Stimulated activated CD8-positive, alpha-beta memory T cell treated with anti-CD3 and anti-CD28 coated beads, Interleukin-12 subunit alpha, Interleukin-12 subunit beta, amount 100 ng/mL, for 4 hours (primary cell): ENCODE results near the gene PRPF39.
A peak's percentile ranks its signal among the peaks of the same experiment; 100 is the strongest.
"Not testable (repeated sequence)": the region's sequence is repeated elsewhere in the genome, so short reads cannot be mapped to it uniquely, and the experiment has no call there.

Source experiments
- DNase-seq: peaks from one replicate; pipeline ENCODE4 v3.0.0-alpha.2; 2020; ENCODE audit warnings: low read depth

PRPF39 gene, protein sequence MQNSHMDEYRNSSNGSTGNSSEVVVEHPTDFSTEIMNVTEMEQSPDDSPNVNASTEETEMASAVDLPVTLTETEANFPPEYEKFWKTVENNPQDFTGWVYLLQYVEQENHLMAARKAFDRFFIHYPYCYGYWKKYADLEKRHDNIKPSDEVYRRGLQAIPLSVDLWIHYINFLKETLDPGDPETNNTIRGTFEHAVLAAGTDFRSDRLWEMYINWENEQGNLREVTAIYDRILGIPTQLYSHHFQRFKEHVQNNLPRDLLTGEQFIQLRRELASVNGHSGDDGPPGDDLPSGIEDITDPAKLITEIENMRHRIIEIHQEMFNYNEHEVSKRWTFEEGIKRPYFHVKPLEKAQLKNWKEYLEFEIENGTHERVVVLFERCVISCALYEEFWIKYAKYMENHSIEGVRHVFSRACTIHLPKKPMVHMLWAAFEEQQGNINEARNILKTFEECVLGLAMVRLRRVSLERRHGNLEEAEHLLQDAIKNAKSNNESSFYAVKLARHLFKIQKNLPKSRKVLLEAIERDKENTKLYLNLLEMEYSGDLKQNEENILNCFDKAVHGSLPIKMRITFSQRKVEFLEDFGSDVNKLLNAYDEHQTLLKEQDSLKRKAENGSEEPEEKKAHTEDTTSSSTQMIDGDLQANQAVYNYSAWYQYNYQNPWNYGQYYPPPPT

DNA sequence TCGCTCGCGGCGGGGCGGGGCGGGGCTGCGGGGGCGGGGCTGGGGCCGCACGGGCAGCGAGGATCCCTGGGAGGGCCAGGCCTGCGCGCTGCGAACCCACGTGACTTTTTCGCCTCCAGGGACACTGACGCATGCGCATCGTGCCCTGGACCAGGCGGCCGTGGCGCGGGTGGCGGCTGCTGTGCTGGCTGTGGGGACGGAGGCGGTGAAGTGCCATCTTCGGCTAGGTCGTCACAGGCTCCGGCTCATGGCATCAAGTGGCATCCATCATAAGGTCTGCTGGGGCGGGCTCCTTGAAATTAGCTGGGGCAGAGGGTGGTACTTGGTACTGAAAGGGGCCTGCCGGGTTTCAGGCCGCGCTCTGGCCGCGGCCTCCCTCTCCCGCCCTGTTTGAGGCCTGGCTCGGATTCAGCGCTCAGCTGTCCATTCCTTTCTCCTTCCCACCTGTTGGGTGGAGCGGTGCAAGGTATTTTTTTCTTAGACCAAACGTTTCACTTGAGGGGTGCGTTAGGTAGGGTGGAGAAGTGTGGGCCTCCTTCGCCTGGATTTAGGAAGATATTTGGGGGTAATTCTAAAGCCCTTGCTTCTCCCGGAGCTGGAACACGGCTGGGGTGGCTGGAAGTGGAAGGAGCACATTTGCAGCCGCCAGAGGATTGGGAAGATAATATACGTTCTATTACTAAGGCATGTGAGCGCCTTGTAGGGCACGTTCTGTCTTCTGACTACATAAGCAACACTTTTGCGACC, at the start of gene PRPF39:
Gene PRPF39, plus strand, starts transcription at position 141 of the 747 bp plus-strand sequence. CDS start 11,124 bp downstream, outside the sequence.
- peak; percentile 95 for DNase-seq

DNA sequence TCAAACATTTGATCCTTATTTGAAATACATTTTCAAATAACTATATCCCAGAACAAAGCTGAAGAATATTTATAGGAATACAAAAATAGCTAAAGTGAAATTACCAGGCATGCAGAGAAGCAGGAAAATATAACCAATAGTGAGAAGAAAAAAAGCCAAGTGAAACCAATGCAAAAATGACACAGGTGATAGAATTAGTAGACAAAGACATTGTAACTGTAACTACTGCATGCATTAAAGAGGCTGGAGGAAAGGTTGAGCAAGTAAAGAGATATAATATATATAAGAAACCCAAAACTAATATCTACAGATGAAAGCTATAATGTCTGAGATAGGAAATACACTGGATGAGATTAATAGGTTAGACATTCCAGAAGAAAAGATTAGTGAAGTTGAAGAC, 49.2 kb upstream of the PRPF39 start:
- no peak for DNase-seq

DNA sequence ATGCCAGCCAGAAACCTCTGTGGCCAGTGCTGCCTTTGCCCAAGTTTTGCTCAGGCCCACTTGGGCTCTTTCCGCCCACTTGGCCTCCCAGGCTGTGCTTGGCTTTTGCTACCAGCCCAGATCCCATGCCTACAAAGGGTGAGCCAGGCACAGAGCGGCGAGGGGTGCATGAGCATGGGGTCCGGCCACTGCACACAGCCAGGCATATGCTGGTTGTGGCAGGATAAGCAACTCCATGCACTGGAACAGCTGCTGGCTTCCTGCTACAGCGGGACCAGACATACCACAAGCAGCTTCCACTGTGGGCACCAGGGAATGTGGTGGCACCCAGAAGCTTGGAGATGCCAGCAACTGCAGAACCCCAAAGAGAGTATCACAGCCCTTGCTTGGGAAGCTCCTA, 45.7 kb upstream of the PRPF39 start:
- no peak for DNase-seq

DNA sequence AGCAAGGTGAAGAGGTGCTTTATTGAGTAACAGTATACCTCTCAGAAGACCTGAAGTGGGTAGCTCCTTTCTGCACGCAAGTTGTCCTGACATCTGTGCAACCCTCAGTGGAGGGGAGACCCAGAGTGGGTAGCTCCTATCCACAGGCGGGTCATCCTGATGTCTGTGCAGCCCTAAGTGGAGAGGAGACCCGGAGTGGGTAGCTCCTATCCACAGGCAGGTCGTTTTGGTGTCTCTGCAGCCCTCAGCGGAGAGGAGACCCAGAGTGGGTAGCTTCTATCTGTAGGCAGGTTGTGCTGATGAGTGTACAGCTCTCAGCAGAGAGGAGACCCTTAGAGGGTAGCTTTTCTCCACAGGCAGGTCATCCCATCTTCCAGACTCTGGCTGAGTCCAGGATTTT, 45.1 kb upstream of the PRPF39 start:
- DNase-seq = no peak

DNA sequence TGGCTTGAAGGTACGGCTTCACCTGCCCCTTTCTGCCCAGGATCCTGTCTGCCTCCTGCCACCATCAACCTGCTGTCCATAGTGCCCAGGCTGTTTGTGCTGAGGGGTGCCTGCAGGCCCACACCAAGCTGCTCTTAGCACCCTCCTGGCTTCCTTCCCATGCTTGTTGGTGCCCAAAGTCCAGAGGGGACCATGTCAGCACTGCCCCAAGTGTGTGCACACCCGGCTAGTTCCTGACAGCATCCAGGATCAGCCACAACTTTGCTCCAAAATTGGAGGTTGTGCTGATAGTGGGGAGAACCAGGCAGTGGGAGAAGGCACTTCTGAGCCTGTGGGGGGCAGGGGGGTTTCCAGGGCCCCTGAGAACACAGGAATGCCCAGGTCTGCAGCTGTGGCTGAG, 44.5 kb upstream of the PRPF39 start:
- no peak for DNase-seq

DNA sequence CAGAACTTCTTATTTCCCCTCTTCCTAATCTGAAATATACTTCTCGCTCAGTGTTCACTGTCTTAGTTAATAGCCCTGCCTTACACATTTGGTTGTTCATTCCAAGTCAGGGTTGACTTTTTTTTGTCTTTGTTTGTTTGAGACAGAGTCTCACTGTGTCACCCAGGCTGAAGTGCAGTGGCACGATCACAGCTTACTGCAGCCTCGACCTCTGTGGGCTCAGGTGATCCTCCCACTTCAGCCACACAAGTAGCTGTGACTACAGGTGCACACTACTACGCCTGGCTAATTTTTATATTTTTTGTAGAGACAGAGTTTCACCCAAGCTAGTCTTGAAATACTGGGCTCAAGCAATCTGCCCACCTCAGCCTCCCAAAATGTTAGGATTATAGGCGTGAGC, 42.3 kb upstream of the PRPF39 start:
- no peak for DNase-seq

DNA sequence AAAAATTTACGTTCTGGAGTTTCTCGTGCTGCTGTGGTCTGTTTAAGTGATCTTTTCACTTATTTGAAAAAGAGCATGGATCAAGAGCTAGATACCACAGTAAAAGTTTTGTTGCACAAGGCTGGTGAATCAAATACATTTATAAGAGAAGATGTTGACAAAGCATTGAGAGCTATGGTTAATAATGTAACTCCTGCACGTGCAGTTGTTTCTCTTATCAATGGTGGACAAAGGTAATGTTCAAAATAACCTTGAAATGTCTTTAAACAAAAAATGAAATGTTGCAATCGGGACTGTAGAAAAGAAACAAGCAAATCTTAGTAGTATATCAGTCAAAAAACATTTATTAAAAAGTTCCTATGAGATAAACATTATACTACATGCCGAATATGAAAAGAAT, 39.3 kb upstream of the PRPF39 start:
- no peak for DNase-seq

DNA sequence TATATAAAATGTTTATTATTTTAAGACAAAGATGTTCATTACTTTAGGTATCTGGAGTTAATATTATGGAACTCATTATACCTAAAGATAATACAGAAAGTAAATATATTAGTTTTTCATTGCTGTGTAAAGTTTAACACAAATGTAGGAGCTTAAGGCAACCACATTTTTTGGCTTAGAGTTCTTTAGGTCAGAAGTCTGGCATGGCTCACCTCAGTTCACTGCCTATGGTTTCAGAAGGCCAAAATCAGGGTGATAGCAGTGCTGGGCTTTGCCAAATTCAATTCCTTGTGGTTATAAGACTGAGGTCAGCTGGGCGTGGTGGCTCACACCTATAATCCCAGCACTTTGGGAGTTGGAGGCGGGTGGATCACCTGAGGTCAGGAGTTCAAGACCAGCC, 35.5 kb upstream of the PRPF39 start:
- DNase-seq = no peak

DNA sequence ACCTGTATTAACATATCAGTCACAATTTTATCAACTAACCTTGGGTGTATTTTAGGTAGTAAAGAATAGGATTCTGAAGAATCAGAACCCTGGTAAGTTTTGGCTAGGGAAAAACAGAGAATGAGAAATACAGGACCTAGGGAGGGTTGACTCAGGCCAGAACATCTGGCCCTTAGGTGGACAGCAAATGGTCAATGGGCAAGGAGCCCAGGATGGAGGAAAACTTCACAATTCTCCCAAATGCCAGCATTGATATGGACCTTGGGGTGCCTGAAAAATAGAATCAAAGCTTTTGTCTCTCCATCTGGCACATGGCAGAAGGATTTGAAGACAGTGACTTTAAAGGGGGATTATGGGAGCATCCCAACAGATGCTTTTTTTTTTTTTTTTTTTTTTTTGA, 32.7 kb upstream of the PRPF39 start:
- no peak for DNase-seq

DNA sequence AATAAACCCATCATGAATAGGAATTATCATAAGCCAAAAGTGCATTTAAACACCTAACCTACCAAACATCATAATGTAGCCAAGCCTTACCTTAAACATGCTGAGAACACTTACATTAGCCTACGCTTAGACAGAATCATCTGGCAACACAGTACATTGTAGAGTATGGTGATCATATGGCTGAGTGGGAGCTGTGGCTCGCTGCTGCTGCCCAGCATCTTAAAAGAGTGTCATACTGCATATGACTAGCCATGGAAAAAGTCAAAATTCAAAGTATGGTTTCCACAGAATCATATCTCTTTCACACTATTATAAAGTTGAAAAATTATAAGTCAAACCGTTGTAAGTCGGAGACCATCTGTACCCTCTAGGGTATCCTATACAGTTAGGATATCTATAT, 32.0 kb upstream of the PRPF39 start:
- DNase-seq = no peak

DNA sequence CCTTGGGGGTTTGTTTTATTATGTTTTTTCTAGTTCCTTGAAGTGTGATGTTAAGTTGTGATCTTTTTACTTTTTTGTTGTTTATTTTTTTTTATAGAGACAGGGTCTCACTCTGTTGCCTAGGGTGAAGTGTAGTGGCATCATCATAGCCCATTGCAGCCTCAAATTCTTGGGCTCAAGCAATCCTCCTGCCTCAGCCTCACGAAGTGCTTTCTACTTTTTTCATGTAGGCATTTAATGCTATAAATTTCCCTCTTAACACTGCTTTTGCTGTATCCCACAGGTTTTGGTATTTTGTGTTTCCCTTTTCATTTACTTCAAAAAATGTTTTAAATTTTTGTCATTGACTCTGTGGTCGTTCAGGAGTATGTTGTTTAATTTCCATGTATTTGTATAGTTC, 26.6 kb upstream of the PRPF39 start:
- DNase-seq = no peak

DNA sequence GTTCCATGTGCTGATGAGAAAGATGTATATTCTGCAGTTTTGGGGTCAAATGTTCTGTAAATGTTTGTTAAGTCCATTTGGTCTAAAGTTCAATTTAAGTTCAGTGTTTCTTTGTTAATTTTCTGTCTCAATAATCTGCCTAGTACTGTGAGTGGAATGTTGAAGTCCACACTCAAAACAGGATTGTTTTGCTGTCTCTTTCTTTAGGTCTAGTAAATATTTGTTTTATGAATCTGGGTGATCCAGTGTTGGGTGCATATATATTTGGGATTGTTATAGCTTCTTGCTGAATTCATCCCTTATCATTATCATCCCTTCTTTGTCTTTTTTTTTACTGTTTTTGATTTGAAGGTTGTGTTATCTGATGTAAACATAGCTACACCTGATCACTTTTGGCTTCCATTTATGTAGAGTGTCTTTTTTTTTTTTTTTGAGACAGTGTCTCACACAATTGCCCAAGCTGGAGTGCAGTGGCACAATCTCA, 26.0 kb upstream of the PRPF39 start:
- no peak for DNase-seq

DNA sequence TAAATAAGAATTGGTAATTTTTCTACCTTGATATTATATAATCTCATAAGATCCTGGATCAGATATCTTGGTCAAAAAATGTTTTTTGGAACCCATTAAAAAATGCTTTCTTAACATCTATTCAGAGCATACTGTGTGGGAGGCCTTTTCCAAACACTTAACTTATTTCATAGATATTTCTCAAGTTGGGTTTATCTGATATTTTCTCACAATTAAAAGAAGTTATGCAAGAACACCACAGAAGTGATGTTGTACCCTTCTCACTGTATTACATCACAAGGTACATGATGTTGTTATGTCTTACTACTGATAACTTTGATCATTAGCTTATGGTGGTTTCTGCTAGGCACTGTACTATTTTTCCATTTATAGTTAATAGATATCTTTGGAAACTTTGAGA, 23.4 kb upstream of the PRPF39 start:
- DNase-seq = no peak

DNA sequence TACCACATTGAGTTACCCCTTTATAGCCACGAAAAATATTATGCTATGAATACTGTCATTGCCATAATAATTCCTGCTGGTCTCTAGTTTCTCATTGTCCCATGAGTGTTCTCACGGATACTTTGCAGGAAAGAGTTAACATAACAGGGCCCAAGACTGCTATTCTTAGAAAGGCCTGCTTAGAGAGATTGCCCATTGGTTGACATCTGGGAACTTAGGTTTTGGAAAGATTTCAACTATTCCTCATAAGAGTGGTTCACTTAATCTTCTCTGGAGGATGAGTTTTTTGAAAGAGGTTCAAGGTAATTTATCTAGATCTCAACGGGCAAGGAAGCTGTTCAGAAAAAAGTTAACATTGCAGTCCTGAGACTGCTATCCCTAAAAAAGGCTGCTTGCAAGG, 18.4 kb upstream of the PRPF39 start:
- no peak for DNase-seq

DNA sequence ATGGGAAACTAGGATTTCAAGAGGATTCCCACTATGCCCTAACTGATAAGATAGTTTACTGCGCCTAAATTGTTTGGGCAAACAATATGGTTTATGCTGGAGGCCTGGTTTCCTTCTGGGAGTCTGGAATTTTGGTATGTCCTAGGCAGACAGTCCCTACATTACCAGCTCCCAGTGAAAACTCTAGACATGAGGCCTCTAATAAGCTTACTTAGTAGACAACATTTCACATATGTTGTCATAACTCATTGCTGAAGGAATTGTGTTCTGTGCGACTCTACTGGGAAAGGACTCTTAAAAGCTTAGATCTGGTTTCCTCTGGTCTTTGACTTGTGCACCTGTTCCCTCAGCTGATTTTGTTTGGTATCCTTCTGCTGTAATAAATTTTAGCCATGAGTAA, 18.0 kb upstream of the PRPF39 start:
- DNase-seq = no peak

DNA sequence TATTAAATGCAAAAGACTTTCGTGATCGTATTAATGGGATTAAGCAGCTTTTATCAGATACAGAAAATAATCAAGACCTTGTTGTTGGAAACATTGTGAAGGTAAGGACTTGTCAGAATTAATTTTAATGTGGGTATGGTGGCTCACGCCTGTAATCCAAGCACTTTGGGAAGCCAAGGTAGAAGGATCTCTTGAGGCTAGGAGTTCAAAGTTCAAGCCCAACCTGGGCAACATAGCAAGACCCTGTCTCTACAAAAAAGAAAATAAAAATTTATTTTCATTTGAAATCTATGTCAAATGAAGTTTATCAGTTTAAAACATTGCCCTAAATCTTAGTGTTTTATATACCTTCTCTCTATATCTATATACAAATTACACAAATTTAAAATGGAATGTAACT, 17.2 kb upstream of the PRPF39 start:
- no peak for DNase-seq

DNA sequence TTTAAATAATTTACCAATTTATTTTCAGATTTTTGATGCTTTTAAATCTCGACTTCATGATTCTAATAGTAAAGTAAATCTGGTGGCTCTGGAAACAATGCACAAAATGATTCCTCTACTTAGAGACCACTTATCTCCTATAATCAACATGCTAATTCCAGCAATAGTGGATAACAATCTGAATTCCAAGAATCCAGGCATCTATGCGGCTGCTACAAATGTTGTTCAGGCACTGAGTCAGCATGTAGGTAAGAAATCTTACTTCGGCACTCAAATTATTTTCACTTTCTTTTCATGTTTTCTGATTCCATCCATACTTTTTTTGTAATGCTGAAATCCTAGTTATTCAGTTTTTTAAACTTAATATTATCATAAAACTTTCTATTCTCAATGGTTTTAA, 15.5 kb upstream of the PRPF39 start:
- no peak for DNase-seq

DNA sequence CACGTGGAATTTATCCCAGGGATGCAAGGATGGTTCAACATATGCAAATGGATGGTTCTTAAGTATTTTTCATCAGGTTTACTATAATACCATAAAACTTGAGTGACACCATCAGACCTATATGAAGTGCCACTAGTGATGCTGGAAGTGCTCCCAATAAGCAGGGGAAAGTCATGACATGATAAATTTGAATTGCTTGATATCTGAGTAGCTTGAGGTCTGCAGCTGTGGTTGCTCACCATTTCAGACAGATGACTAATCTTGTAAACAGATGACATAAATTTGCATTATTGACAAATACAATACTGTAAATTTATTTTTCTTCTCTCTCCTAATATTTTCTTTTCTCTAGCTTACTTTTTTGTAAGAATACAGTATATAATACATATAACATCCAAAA, 13.7 kb upstream of the PRPF39 start:
- DNase-seq = no peak

DNA sequence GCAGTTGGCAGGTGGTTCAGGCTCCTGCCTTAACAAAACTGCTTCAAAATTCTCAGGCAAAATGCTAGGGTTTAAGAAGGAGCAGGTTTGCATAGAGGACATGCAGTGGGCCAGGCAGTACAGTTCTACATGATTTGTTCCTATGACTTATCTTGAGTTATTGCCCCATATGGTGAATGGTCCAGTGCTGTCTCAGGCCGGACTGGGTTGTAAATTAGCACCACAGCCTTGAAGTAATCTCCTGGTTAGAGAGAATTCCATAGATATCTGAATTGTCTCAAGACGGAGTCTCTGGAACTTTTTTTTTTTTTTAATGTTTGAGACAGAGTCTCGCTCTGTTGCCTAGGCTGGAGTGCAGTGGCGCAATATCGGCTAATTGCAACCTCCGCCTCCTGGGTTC, 11.8 kb upstream of the PRPF39 start:
- no peak for DNase-seq

DNA sequence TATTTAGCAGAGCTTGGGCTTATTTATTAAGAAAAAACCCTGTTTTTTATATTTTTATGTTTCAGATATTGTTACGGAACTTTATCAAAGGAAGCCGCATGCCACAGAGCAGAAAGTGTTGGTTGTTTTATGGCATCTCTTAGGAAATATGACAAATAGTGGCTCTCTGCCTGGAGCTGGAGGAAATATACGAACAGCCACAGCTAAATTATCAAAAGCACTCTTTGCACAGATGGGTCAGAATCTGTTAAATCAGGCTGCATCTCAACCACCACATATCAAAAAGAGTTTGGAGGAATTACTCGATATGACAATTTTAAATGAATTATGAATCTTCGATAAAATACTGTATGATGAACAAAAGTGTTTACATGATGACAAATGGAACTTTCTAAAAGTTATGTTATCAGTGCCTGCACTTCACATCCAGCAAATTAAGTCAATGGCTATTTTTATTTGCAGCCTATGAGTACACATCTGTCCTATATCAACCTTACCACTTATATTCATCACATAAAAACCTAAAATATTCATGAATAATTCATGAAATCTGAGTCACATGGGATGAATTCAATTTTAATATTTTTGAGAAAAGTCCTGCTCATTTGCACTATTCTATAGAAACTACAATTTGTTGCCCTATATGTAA, 10.6 kb upstream of the PRPF39 start:
- DNase-seq = no peak

DNA sequence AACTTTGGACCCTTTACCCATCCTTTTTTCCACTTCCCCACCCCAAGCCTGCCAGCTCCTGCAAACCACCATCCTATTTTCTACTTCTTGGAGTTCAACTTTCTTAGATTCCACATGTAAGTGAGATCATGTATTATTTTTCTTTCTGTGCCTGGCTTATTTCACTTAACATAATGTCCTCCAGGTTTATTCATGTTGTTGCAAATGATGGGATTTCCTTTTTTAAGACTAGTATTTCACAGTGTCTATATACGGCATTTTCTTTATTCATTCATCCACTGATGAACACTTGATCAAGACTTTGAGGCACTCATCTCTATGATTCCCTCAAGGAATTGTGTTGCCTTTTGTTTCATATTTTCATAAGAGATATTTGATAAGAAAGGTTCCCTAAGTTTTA, 5.6 kb upstream of the PRPF39 start:
- DNase-seq = no peak

DNA sequence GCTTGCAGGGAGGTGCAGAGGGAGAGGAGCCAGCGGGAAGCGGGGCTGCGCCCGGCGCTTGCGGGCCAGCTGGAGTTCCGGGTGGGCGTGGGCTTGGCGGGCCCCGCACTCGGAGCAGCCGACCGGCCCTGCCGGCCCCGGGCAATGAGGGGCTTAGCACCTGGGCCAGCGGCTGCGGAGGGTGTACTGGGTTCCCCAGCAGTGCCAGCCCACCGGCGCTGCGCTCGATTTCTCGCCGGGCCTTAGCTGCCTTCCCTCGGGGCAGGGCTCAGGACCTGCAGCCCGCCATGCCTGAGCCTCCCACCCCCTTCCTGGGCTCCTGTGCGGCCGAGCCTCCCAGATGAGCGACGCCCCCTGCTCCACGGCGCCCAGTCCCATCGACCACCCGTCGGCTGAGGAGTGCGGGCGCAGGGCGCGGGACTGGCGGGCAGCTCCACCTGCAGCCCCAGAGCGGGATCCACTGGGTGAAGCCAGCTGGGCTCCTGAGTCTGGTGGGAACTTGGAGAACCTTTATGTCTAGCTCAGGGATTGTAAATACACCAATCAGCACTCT, 3.4 kb upstream of the PRPF39 start:
- DNase-seq = not testable (repeated sequence)
